Measurements from ENCODE around the gene CHEK2.

The CHEK2 gene

GRCh38 chr22:28741785-28742561 is at the start of gene CHEK2, which contains the start of gene HSCB:
Gene CHEK2, minus strand, starts transcription at chr22:28741820. Its CDS starts 7,099 bp downstream, at chr22:28734721.
Gene HSCB, plus strand, starts transcription at chr22:28742039. Its CDS starts 57 bp downstream, at chr22:28742096.
- H3K27me3 Mint-ChIP-seq (ENCODE audit: low read depth), result no peaks in the 10 kb centered on the region
- H3K4me1 Mint-ChIP-seq (ENCODE audit: low read depth), result peaks cover 40% of the 10 kb centered on the region
- no peaks in the 10 kb centered on the region for H3K9me3 Mint-ChIP-seq
- peaks cover 31% of the 10 kb centered on the region for H3K36me3 Mint-ChIP-seq (ENCODE audit: low read depth)
- peak within 1 kb of the TSS; percentile 93 for H3K4me3 Mint-ChIP-seq
- H3K27ac Mint-ChIP-seq, result peak within 1 kb of the TSS; percentile 90

- no peak overlapping the region for H3K4me3 Mint-ChIP-seq
- H3K27me3 Mint-ChIP-seq (ENCODE audit: low read depth), result no peaks in the 10 kb centered on the region
- peaks cover 49% of the 10 kb centered on the region for H3K36me3 Mint-ChIP-seq (ENCODE audit: low read depth)
- H3K4me1 Mint-ChIP-seq (ENCODE audit: low read depth), result peaks cover 44% of the 10 kb centered on the region
- no peak overlapping the region for H3K27ac Mint-ChIP-seq
- H3K9me3 Mint-ChIP-seq, result no peaks in the 10 kb centered on the region
Observed at GRCh38 chr22:28791124-28791523, 49.5 kb upstream of the CHEK2 start.

- peaks cover 48% of the 10 kb centered on the region for H3K36me3 Mint-ChIP-seq (ENCODE audit: low read depth)
- no peak overlapping the region for H3K27ac Mint-ChIP-seq
- peaks cover 23% of the 10 kb centered on the region for H3K4me1 Mint-ChIP-seq (ENCODE audit: low read depth)
- H3K27me3 Mint-ChIP-seq (ENCODE audit: low read depth), result no peaks in the 10 kb centered on the region
- no peak overlapping the region for H3K4me3 Mint-ChIP-seq
- H3K9me3 Mint-ChIP-seq, result no peaks in the 10 kb centered on the region
Observed at GRCh38 chr22:28788601-28789000, 47.0 kb upstream of the CHEK2 start.

GRCh38 chr22:28783786-28784671 is 42.4 kb upstream of the CHEK2 start:
- Mint-ChIP-seq H3K27me3 (ENCODE audit: low read depth) (no peaks in the 10 kb centered on the region), H3K27ac (no peak overlapping the region), H3K4me1 (ENCODE audit: low read depth) (peaks cover 17% of the 10 kb centered on the region), H3K36me3 (ENCODE audit: low read depth) (peaks cover 55% of the 10 kb centered on the region), H3K9me3 (no peaks in the 10 kb centered on the region), H3K4me3 (no peak overlapping the region)

- no peak overlapping the region for H3K27ac Mint-ChIP-seq
- H3K27me3 Mint-ChIP-seq (ENCODE audit: low read depth), result no peaks in the 10 kb centered on the region
- no peaks in the 10 kb centered on the region for H3K9me3 Mint-ChIP-seq
- H3K36me3 Mint-ChIP-seq (ENCODE audit: low read depth), result peaks cover 45% of the 10 kb centered on the region
- peaks cover 18% of the 10 kb centered on the region for H3K4me1 Mint-ChIP-seq (ENCODE audit: low read depth)
- H3K4me3 Mint-ChIP-seq, result no peak overlapping the region
Observed at GRCh38 chr22:28780296-28780695, 38.7 kb upstream of the CHEK2 start.

GRCh38 chr22:28779833-28780232 is 38.2 kb upstream of the CHEK2 start:
- Mint-ChIP-seq H3K36me3 (ENCODE audit: low read depth) (peaks cover 43% of the 10 kb centered on the region), H3K4me1 (ENCODE audit: low read depth) (peaks cover 19% of the 10 kb centered on the region), H3K4me3 (no peak overlapping the region), H3K27ac (no peak overlapping the region), H3K27me3 (ENCODE audit: low read depth) (no peaks in the 10 kb centered on the region), H3K9me3 (no peaks in the 10 kb centered on the region)

GRCh38 chr22:28774378-28774777 is 32.8 kb upstream of the CHEK2 start:
- H3K9me3 Mint-ChIP-seq, result peaks cover 5% of the 10 kb centered on the region
- no peaks in the 10 kb centered on the region for H3K27me3 Mint-ChIP-seq (ENCODE audit: low read depth)
- H3K27ac Mint-ChIP-seq, result peak overlapping the region; percentile 57
- peaks cover 18% of the 10 kb centered on the region for H3K4me1 Mint-ChIP-seq (ENCODE audit: low read depth)
- peaks cover 25% of the 10 kb centered on the region for H3K36me3 Mint-ChIP-seq (ENCODE audit: low read depth)
- peak overlapping the region; percentile 71 for H3K4me3 Mint-ChIP-seq

GRCh38 chr22:28773461-28773867 is 31.8 kb upstream of the CHEK2 start:
- peak overlapping the region; percentile 99 for H3K27ac Mint-ChIP-seq
- H3K4me1 Mint-ChIP-seq (ENCODE audit: low read depth), result peaks cover 18% of the 10 kb centered on the region
- peaks cover 9% of the 10 kb centered on the region for H3K9me3 Mint-ChIP-seq
- H3K4me3 Mint-ChIP-seq, result peak overlapping the region; percentile 99
- H3K27me3 Mint-ChIP-seq (ENCODE audit: low read depth), result peaks cover 2% of the 10 kb centered on the region
- peaks cover 25% of the 10 kb centered on the region for H3K36me3 Mint-ChIP-seq (ENCODE audit: low read depth)

- Mint-ChIP-seq H3K36me3 (ENCODE audit: low read depth) (peaks cover 21% of the 10 kb centered on the region), H3K27ac (peak within 1 kb of the TSS; percentile 99), H3K4me1 (ENCODE audit: low read depth) (peaks cover 18% of the 10 kb centered on the region), H3K4me3 (peak within 1 kb of the TSS; percentile 99), H3K9me3 (peaks cover 9% of the 10 kb centered on the region), H3K27me3 (ENCODE audit: low read depth) (peaks cover 2% of the 10 kb centered on the region)
Observed at GRCh38 chr22:28772633-28773460, 31.2 kb upstream of the CHEK2 start, which contains the start of gene CCDC117. Gene CCDC117, plus strand, starts transcription at chr22:28772695. Its CDS starts 155 bp downstream, at chr22:28772850.

GRCh38 chr22:28771195-28771791 is 29.7 kb upstream of the CHEK2 start:
- Mint-ChIP-seq H3K36me3 (ENCODE audit: low read depth) (peaks cover 21% of the 10 kb centered on the region), H3K9me3 (peaks cover 9% of the 10 kb centered on the region), H3K27ac (no peak overlapping the region), H3K4me3 (no peak overlapping the region), H3K27me3 (ENCODE audit: low read depth) (peaks cover 6% of the 10 kb centered on the region), H3K4me1 (ENCODE audit: low read depth) (peaks cover 18% of the 10 kb centered on the region)

- H3K9me3 Mint-ChIP-seq, result peaks cover 9% of the 10 kb centered on the region
- no peak overlapping the region for H3K4me3 Mint-ChIP-seq
- H3K4me1 Mint-ChIP-seq (ENCODE audit: low read depth), result peaks cover 11% of the 10 kb centered on the region
- H3K36me3 Mint-ChIP-seq (ENCODE audit: low read depth), result peaks cover 8% of the 10 kb centered on the region
- H3K27ac Mint-ChIP-seq, result no peak overlapping the region
- H3K27me3 Mint-ChIP-seq (ENCODE audit: low read depth), result peaks cover 12% of the 10 kb centered on the region
Observed at GRCh38 chr22:28769394-28770085, 27.9 kb upstream of the CHEK2 start.

GRCh38 chr22:28768701-28769393 is 27.2 kb upstream of the CHEK2 start:
- Mint-ChIP-seq H3K27me3 (ENCODE audit: low read depth) (peaks cover 12% of the 10 kb centered on the region), H3K4me3 (no peak overlapping the region), H3K36me3 (ENCODE audit: low read depth) (peaks cover 6% of the 10 kb centered on the region), H3K27ac (no peak overlapping the region), H3K4me1 (ENCODE audit: low read depth) (peaks cover 9% of the 10 kb centered on the region), H3K9me3 (peaks cover 9% of the 10 kb centered on the region)

GRCh38 chr22:28766628-28767027 is 25.0 kb upstream of the CHEK2 start:
- Mint-ChIP-seq H3K9me3 (peaks cover 9% of the 10 kb centered on the region), H3K27ac (no peak overlapping the region), H3K36me3 (ENCODE audit: low read depth) (no peaks in the 10 kb centered on the region), H3K4me3 (no peak overlapping the region), H3K27me3 (ENCODE audit: low read depth) (peaks cover 12% of the 10 kb centered on the region), H3K4me1 (ENCODE audit: low read depth) (no peaks in the 10 kb centered on the region)
